DND-41 (cell line): ENCODE results near the gene CFAP157.

ENCODE experiments used
- ATAC-seq: fragments of 200-7000 bp; cut with Tn5 transposase; 3 replicates; pipeline ENCODE4 v1.9.1; 2021; ENCODE audit warnings: low read depth; ENCODE audit not compliant: insufficient read depth
- DNase-seq: peaks from one replicate; pipeline ENCODE4 v3.0.0-alpha.2; 2020
- H2AFZ ChIP-seq: 2 replicates; pipeline ENCODE4 v1.6.0; 2012; ENCODE audit warnings: low read depth, low read length
- H3K27ac ChIP-seq: 2 replicates; pipeline ENCODE4 v1.5.1; 2012; ENCODE audit warnings: low read length, inconsistent platforms
- H3K27me3 ChIP-seq: fragments of 200-600 bp; sonication (generic); 2 replicates; pipeline ENCODE4 v1.6.0; 2012; ENCODE audit warnings: low read length, mild to moderate bottlenecking, inconsistent platforms; ENCODE audit not compliant: insufficient read depth, poor library complexity
- H3K36me3 ChIP-seq: 2 replicates; pipeline ENCODE4 v1.5.1; 2012; ENCODE audit warnings: low read length, inconsistent platforms; ENCODE audit not compliant: insufficient read depth
- H3K4me1 ChIP-seq: 2 replicates; pipeline ENCODE4 v1.5.1; 2012; ENCODE audit warnings: mild to moderate bottlenecking, low read length; ENCODE audit not compliant: insufficient read depth
- H3K4me2 ChIP-seq: 2 replicates; pipeline ENCODE4 v1.6.0; 2012; ENCODE audit warnings: mild to moderate bottlenecking, moderate library complexity, low read length, inconsistent platforms; ENCODE audit not compliant: insufficient read depth
- H3K4me3 ChIP-seq, 2 experiments: fragments of 200-600 bp in 1 of 2; shearing (Covaris generic) in 1 of 2; 2 replicates each; pipeline ENCODE4 v1.5.1; 2012 to 2016; ENCODE audit warnings: inconsistent platforms in 2 of 2, low read length in 2 of 2, mild to moderate bottlenecking in 2 of 2, low read depth in 1 of 2, moderate library complexity in 1 of 2
- H3K79me2 ChIP-seq: 2 replicates; pipeline ENCODE4 v1.6.0; 2012; ENCODE audit warnings: low read length, inconsistent platforms; ENCODE audit not compliant: insufficient read depth
- H3K9ac ChIP-seq: 2 replicates; pipeline ENCODE4 v1.6.0; 2012; ENCODE audit warnings: low read depth, mild to moderate bottlenecking, inconsistent platforms, low read length, moderate library complexity
- H3K9me3 ChIP-seq: 2 replicates; pipeline ENCODE4 v1.5.1; 2012; ENCODE audit warnings: low read length, moderate library complexity, mild to moderate bottlenecking, inconsistent platforms; ENCODE audit not compliant: insufficient read depth, severe bottlenecking
- H4K20me1 ChIP-seq: 2 replicates; pipeline ENCODE4 v1.6.0; 2012; ENCODE audit warnings: low read length; ENCODE audit not compliant: insufficient read depth
- EZH2 ChIP-seq: IDR thresholded peaks from 3 replicates; pipeline ENCODE4 v1.6.1; 2012; ENCODE audit warnings: borderline replicate concordance, low read depth, mild to moderate bottlenecking, moderate library complexity, low read length, inconsistent platforms; ENCODE audit not compliant: severe bottlenecking
- TF ChIP-seq, protein P1 (sequence below): IDR thresholded peaks from 2 replicates; pipeline ENCODE4 v1.5.1; 2012; ENCODE audit warnings: borderline replicate concordance, low read length, moderate library complexity, mild to moderate bottlenecking; ENCODE audit not compliant: poor library complexity, severe bottlenecking; ENCODE audit errors: extremely low read depth

The CFAP157 gene

DNA sequence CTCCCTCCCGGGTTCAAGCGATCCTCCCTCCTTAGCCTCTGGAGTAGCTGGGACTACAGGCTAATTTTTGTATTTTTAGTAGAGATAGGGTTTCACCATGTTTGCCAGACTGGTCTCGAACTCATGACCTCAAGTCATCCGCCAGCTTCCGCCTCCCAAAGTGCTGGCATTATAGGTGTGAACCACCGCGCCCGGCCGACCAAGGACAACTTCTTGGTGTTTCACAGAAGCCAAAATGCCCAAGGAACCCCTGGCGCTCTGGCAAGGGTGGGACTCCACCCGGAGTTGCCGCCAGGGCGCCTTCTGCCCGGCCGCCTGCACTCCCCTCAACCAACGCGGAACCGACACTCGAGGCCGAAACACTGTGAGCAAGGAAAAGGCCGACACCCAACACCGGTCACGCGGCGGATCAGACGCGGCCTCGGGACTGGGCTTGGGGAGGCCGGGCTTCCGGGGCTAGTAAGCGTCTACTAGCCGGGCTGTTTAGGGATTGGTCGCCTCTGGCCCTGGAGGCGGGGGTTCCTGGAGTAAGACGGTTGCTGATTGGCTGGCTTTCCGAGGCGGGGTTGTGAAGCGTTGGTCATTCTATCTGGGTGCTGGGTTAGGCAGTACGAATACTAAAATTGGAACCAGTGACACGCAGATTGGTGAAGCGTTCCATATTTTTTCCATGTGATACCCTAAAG lies 7.7 kb upstream of the CFAP157 start:
- no peak overlapping the region for H2AFZ ChIP-seq
- H3K9ac ChIP-seq, result no peak overlapping the region
- no peaks in the 10 kb centered on the region for H3K4me1 ChIP-seq
- no peaks in the 10 kb centered on the region for H3K9me3 ChIP-seq
- no peaks in the 10 kb centered on the region for H3K36me3 ChIP-seq
- H3K27ac ChIP-seq, result no peak overlapping the region
- H3K79me2 ChIP-seq, result no peaks in the 10 kb centered on the region
- no peak for DNase-seq
- H3K27me3 ChIP-seq, result no peaks in the 10 kb centered on the region
- no peaks in the 10 kb centered on the region for H4K20me1 ChIP-seq
- no peak for ATAC-seq
- H3K4me3 ChIP-seq, result no peak overlapping the region
- TF ChIP-seq, protein P1, sequence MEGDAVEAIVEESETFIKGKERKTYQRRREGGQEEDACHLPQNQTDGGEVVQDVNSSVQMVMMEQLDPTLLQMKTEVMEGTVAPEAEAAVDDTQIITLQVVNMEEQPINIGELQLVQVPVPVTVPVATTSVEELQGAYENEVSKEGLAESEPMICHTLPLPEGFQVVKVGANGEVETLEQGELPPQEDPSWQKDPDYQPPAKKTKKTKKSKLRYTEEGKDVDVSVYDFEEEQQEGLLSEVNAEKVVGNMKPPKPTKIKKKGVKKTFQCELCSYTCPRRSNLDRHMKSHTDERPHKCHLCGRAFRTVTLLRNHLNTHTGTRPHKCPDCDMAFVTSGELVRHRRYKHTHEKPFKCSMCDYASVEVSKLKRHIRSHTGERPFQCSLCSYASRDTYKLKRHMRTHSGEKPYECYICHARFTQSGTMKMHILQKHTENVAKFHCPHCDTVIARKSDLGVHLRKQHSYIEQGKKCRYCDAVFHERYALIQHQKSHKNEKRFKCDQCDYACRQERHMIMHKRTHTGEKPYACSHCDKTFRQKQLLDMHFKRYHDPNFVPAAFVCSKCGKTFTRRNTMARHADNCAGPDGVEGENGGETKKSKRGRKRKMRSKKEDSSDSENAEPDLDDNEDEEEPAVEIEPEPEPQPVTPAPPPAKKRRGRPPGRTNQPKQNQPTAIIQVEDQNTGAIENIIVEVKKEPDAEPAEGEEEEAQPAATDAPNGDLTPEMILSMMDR, result no peak
- no peak for TF ChIP-seq EZH2
- H3K4me2 ChIP-seq, result no peak overlapping the region

DNA sequence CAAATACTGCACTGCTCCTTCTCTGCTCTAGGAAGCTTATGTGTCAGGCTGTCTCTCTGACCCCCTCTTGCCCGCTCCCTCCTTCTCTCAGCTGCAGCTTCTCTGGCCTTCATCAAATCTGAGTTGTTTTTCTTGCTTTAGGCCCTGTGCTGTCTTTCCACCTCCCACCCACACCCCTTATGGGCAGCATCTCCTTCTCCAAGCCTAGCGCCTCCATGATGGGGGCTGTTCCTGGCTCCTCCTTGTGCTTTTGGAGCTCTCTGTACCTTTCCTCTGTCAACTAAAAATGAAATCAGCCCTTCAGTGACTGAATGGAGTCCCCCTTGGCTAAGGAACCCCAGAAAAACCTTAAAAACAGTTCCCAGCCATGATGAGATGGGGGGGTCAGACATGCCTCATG lies 6.6 kb upstream of the CFAP157 start:
- Histone ChIP-seq H3K27me3 (no peaks in the 10 kb centered on the region), H3K4me1 (no peaks in the 10 kb centered on the region), H3K9ac (no peak overlapping the region)

DNA sequence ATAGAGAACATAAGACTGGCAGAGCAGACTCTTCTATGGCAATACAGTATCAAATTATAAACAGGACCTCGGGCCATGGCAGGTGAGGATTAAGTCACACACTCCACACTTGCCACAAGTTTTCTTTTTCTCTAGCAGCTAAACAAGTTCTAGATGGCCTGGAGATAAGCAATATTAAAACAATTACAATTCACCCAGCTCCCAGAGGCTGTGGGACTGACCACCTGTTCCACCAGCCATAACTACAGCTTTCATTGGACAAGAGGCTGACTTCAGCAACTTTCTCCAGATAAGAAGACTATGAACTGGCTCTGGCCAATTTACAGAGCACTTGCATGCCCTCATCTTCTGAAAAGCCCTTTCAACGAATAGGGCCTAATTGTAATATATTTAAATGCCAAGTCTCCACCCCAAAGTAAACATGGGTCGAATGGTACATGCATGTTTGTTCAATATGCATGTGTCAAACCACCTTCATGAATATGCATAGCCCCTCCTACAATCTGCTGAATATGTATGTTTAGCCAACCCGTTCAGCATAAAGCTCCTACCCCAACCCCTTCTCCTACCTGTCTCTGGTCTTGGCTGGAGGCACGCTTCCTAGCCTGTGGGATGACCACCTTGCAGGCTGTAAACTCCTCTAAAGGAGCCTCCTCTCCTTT lies 6.1 kb upstream of the CFAP157 start:
- H2AFZ ChIP-seq, result no peak overlapping the region
- no peaks in the 10 kb centered on the region for H3K36me3 ChIP-seq
- no peak overlapping the region for H3K27ac ChIP-seq
- TF ChIP-seq EZH2, result no peak
- TF ChIP-seq, protein P1, result no peak
- no peak overlapping the region for H3K4me2 ChIP-seq
- H3K4me1 ChIP-seq, result no peaks in the 10 kb centered on the region
- ATAC-seq, result no peak
- no peaks in the 10 kb centered on the region for H3K9me3 ChIP-seq
- no peaks in the 10 kb centered on the region for H4K20me1 ChIP-seq
- no peaks in the 10 kb centered on the region for H3K27me3 ChIP-seq
- no peak overlapping the region for H3K9ac ChIP-seq
- no peak overlapping the region for H3K4me3 ChIP-seq
- DNase-seq, result no peak
- H3K79me2 ChIP-seq, result no peaks in the 10 kb centered on the region

More for the DNA sequence above, 6.6 kb upstream of the CFAP157 start:
- Histone ChIP-seq H3K4me3 (no peak overlapping the region), H3K9me3 (no peaks in the 10 kb centered on the region), H3K36me3 (no peaks in the 10 kb centered on the region), H3K27ac (no peak overlapping the region), H3K79me2 (no peaks in the 10 kb centered on the region), H2AFZ (no peak overlapping the region), H3K4me2 (no peak overlapping the region), H4K20me1 (no peaks in the 10 kb centered on the region)
- DNase-seq (no peak), ATAC-seq (no peak)
- TF ChIP-seq EZH2, result no peak
- TF ChIP-seq, protein P1, result no peak
